Stimulated activated CD4-positive, alpha-beta T cell treated with anti-CD3 and anti-CD28 coated beads, Interleukin-15, amount 100 ng/mL, for 24 hours (primary cell): Measurements from ENCODE around the gene DCAF11.
"Not testable (repeated sequence)": the region's sequence is repeated elsewhere in the genome, so short reads cannot be mapped to it uniquely, and the experiment has no call there.

ENCODE experiments used
- DNase-seq: peaks from one replicate; pipeline ENCODE4 v3.0.0-alpha.2; 2020

The DCAF11 gene

DNA sequence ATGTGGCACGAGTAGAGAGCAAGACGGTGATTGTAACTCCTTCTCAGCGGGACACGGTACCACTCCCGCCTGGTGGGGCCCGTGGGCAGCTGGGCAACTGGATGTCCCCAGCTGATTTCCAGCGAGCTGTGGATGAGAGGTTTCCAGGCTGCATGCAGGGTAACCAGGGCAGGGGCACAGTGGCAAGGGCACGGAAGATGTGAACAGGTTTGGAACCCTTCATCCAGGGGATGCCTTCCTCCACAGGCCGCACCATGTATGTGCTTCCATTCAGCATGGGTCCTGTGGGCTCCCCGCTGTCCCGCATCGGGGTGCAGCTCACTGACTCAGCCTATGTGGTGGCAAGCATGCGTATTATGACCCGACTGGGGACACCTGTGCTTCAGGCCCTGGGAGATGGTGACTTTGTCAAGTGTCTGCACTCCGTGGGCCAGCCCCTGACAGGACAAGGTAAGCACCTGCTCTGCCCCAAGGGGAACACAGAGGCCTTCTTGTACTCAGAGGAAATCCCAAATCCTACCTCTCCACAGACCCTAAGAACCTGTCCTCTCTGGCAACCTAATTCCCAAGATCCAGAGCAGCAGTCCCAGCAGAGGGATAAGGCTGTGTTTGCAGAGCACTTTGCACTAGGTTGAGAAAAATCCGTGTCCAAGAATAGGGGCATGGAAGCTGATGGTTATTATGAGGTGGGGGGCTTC lies 16.2 kb upstream of the DCAF11 start:
- DNase-seq: no peak

DNA sequence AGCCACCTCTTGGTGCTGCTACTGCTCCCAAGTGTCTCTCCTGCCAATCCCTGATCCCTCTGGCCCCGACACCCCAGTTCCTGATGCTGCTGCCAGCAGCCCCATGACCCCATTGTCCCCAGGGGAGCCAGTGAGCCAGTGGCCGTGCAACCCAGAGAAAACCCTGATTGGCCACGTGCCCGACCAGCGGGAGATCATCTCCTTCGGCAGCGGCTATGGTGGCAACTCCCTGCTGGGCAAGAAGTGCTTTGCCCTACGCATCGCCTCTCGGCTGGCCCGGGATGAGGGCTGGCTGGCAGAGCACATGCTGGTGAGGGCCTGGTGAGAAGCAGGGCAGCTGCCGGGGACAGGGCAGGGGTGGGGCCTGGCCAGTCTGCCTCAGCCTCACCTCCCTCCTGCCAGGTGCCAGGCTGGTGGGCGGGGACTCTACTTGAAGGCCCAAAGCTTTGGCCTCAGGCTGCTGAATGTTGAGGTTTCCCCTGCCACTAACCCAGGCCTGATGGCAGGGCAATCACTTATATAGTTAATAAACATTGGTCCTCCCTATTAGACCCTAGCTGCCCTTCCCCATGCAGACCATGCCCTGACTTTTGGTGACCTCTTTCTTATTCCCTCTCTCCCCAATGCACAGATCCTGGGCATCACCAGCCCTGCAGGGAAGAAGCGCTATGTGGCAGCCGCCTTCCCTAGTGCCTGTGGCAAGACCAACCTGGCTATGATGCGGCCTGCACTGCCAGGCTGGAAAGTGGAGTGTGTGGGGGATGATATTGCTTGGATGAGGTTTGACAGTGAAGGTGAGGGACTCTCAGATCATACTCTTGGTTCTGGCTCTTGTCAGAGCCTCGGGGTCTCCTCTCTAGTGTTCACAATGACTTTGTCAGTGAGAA lies 15.4 kb upstream of the DCAF11 start:
- DNase-seq: no peak

DNA sequence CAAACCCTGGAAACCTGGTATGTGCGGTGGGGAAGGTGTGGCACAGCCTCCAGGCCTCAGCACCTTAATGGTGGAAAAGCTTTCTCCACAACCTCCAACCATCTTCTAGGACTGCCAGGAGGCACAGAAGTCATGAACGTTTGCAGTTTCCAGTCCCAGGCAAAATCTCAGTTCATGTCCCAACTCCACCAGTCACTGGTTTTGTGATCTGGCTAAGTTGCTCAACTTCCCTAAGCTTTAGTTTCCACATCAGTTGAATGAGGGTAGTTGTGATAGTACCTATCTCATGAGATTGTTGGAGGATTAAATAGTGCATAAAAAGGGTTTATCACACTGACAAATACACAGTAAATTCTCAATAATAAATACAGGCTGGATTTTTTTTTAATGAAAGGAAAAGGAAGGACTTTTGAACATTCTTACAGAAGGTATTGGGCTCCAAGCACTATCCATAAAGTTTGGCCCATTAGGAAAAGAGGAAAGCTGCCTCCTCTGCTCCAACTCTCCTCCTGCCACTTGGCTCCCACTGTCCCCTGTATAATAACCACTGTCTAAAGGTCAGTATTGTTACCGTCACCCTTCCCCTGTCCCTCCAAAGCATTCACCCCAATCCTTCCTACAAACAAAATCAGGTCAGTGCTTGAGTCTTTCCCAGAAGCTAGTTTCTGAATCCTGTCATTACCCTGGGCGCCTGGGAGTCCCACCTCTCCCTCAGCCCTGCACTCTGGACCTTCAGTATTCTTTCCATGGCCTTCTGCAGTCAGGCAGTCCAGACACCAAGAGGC lies 14.2 kb upstream of the DCAF11 start:
- no peak for DNase-seq

DNA sequence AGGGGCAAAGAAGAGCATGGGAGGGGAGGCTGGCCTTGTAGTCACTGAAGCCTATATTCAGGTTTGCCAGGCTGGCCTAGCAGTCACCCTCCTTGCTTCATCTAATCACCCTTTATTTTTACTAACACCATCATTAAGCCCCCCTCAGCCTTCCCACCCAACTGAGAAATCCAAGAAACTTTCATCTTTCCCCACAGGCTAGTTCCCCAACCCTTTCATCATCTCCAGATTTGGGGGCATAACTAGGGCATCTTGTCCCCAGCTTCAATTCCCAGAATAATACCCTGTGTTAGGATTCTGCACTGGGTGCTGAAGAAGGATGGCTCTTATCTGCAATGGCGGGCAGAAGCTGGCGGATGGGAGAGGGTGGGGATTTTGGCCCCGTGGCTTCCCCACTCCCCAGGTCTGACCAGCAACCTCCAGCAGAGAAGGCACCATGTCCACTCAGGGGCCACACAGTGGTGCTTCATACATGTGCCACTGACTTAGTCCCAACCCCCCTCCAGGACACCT lies 13.5 kb upstream of the DCAF11 start:
- DNase-seq: no peak

DNA sequence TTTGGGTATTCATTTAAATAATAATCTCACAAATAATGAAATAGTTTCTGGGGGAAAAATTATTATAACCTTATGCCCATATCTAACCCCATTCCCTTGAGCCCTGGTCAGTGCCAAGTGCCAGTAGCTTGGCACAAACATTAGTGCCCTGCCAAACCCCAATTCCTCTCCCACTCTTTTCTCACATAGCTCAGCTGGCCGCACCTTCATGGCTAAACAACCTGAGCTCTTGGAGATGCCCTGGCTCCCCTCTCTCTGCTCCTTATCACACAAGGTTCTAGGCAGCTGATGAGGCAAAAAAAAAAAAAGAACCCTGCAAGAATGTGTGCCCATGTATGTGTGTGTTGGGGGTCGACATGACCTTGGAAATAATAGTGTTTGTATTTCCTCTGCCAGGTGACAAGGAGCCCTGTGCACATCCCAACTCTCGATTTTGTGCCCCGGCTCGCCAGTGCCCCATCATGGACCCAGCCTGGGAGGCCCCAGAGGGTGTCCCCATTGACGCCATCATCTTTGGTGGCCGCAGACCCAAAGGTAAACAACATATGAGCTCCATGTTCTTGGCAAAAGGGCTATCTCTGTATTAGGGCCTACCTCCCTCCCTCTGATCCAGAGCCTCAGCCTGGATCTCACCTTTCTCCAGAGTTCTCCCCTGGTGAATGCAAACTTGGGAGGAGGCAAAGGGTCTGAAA lies 12.1 kb upstream of the DCAF11 start:
- DNase-seq: no peak

- no peak for DNase-seq
Measured at GRCh38 chr14:24103451-24103850, 11.1 kb upstream of the DCAF11 start.

DNA sequence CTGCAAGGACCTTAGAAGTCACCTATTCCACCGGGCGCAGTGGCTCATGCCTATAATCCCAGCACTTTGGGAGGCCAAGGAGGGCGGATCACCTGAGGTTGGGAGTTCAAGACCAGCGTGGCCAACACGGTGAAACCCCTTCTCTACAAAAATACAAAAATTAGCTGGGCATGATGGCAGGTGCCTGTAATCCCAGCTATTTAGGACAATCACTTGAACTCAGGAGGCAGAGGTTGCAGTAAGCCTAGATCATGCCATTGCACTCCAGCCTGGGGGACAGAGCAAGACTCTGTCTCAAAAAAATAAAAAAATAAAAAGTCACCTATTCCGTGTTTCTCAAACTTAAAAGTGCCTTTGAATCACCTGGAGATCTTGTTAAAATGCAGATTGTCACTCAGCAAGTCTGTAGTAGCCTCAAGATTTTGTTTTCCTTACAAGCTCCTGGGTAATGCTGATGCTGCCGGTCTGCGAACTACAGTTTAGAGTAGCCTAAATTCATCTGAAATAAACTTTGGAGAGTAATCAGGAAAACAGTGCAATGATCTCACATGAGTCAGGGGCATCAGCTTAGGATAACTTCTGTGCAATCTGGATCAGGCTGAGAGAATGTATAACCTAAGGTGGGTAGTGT lies 8.9 kb upstream of the DCAF11 start:
- DNase-seq: not testable (repeated sequence)

- no peak for DNase-seq
Measured at GRCh38 chr14:24106672-24107271, 7.8 kb upstream of the DCAF11 start.

DNA sequence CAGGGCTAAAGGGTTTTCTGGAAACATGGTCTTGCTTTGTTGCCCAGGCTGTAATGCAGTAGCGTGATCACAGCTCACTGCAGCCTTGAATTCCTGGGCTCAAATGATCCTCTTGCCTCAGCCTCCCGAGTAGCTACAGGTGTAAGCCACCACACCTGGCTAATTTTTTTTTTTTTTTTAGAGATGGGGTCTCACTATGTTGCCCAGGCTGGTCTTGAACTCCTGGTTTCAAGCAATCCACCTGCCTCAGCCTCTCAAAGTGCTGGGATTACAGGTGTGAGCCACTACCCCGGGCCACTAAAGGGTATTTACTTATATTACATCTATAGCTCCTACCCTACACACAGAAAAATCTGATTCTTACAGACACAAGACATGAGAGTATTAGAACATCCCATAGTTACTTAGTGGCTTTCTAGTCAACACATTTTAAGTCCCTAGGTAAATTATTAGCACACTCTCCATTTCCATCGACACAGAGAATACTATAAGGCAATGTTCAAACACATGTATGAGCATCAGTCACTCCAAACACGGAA lies 6.2 kb upstream of the DCAF11 start:
- DNase-seq: no peak

DNA sequence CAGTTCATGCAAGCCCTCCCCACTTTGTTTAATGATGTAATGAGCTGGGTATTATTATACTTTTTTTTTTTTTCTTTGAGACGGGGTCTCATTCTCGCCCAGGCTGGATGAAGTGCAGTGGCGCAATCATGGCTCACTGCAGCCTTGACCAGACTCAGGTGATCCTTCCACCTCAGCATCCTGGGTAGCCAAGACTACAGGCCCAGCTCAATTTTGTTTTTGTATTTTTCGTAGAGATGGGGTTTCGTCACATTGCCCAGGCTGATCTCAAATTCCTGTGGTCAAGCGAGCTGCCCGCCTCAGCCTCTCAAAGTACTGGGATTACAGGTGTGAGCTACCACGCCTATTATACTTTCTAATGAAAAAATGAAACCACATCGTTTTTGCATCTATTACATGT lies 4.5 kb upstream of the DCAF11 start:
- no peak for DNase-seq

GRCh38 chr14:24110523-24110922 lies 4.1 kb upstream of the DCAF11 start:
- DNase-seq: no peak

DNA sequence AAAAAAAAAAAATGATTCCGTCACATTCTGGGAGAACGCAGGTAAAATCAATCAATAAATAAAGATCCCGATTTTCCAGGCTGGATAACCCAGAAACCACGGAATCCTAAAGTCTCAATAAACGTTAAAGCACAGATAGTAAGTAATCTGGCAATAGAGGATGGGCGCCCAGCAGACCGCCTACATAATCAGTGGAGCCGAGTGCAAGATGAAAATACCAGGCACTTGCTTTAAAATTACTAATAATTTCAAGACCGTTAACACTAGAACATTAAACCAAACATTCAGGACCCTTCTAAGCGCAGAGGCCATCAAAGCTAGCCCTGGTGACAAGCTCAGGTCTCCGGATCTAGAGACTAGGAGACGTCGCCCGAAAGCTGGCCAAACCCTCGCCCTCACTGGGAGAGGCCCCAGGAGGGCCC lies 1.2 kb upstream of the DCAF11 start:
- no peak for DNase-seq

DNA sequence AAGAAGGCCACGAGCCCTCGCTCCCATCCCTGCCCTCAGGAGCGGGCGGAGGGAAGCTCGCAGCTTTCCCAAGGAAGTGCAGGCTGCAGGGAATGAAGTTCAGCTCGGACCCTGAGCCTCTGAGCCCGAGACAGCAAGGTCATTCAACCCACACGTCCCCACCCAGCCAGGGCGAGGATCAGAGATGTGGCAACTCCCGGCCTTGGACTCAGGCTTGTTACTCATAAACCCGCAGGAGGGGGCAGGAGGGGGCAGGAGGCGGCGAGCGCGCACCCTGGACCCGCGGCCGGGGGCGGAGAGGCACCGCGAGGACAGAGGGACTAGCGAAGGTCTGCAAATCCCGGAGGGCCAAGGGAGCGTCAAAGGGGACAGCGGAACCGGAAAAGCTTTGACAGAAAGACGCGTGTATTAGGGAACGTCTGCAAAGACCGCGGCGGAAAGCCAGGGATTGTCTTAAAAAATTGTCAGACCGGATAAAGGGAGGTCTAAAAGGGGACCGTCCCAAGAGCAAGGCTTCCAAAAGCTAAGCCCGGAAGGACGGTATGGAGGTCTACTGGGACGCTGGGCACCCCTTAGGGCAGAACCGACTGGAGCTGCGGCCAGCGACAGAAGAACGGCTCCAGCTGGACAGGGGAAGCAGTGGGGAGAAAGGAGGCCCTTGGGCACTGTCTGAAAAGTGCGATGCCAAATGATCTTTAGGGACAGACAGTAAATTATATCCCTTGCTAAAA lies 611 bp upstream of the DCAF11 start:
- DNase-seq: peak; percentile 86

DNA sequence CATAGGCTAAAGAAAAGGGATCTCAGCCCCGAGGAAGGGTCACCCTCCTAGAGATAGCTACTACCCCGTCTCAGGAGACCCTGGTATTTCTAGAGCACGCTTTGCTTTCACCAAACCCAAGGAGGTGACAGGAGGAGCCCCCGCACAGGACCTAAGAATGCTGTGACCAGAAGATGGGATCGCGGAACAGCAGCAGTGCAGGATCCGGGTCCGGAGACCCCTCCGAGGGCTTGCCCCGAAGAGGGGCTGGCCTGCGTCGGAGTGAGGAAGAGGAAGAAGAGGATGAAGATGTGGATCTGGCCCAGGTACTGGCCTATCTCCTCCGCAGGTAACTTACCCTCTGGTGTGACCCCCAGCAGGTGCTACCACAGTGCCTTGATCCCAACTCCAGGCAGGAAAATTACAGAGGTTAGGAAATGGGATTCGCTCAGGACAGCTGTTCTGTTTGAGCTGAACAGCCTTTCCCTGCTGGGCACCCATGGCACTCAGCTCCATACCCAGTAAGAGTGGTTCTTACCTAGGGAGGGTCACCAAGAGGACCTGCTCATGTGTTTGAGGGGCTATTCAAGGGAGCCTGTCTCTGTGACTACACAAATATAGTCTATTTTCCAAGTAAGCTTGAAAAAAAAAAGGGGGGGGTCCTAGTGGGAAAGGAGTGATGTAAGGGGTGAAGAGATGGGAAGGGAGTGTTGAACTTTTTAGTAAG lies 998 bp downstream of the DCAF11 start:
- no peak for DNase-seq

DNA sequence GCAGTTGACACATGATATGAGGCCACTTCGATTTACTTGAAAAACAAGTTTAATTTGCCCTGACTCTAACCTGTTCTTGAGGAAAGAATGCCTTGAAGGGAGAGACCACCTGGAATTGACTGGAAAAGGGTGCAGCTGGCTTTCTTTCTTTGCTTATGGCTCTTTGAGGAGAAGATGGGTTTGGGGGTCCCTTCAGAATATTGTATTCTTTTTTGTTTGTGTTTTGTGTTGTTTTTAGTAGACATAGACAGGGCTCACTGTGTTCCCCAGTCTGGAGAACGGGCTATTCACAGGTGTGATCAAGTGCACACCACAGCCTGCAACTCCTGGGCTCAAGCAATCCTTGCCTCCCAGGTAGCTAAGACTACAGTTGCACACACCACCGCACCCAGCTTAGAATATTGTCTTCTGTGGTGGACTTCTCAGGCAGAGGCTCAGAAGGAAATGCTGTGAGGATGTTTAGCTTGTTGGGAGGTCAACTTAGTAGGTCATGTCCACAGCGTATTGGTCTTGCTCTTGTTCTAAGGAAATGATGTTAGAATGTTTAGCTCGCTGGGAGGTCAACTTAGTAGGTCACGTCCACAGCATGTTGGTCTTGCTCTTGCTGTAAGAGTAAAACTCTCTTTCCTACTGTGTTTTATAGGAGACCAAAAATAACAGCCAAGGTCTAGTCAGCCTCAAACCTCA lies 1.7 kb downstream of the DCAF11 start:
- no peak for DNase-seq

DNA sequence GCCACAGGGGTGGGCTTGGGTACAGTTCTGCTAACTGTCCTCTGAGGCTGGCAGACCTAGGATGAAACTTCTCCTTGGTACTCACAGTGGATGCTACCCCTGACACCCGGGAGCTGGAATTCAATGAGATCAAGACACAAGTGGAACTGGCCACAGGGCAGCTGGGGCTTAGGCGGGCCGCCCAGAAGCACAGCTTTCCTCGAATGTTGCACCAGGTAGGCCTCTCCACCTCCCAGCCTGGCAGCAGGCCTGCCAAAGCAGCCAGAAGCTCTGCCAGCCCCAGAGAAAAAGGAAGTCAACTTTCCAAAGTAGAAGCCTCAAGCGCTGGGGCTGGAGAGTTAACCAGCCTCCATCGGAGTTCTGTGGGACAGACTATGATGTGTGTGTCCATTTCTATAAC lies 2.6 kb downstream of the DCAF11 start:
- no peak for DNase-seq

DNA sequence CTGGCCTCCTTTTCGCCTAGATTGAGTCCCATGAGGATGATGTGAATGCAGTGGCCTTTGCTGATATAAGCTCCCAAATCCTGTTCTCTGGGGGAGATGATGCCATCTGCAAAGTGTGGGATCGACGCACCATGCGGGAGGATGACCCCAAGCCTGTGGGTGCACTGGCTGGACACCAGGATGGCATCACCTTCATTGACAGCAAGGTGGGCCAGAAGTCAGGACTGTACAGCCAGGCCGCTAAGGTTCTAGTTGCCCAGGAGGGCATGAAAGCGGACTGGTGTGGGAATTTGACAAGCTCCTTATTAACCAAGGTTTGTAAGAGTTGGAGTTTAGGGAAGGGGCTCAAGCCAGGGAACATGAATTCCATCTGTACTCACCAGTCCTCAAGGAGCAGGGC lies 5.1 kb downstream of the DCAF11 start:
- no peak for DNase-seq

- no peak for DNase-seq
Measured at GRCh38 chr14:24121210-24121609, 6.6 kb downstream of the DCAF11 start.

DNA sequence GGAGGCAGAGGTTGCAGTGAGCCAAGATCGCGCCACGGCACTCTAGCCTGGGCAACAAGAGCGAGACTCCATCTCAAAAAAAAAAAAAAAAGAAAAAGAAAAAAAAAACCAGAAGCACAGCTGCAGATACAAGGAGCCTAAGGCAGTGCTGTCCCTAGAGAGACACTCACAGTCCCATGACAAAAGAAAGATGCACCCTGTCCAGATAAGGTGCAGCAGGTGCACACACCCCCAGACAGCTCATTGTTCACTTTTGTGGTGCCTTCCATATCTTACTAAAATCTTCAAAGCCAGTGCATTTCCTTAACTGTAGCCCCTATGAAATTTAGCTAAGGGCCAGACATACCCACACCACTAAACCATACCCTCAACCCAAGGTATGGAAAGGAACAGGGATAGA lies 7.8 kb downstream of the DCAF11 start:
- DNase-seq: no peak
